NCI-H1105 (cell line): ENCODE results near the gene VBP1.
A peak's percentile ranks its signal among the peaks of the same experiment; 100 is the strongest.
"Not testable (repeated sequence)": the region's sequence is repeated elsewhere in the genome, so short reads cannot be mapped to it uniquely, and the experiment has no call there.

Experiments used
- DNase-seq: peaks from one replicate; lab custom pipeline; 2025; lab: John Stamatoyannopoulos, UW

Gene VBP1

GRCh38 chrX:155216179-155216939 lies at the start of gene VBP1:
Gene VBP1 (plus strand): TSS chrX:155216460. CDS start chrX:155216483, 23 bp downstream.
- peak; percentile 97 for DNase-seq

GRCh38 chrX:155169881-155170280 lies 46.4 kb upstream of the VBP1 start:
- no peak for DNase-seq

- DNase-seq, result no peak
Observed at GRCh38 chrX:155179346-155179997, 36.8 kb upstream of the VBP1 start.

GRCh38 chrX:155188786-155189185 lies 27.5 kb upstream of the VBP1 start:
- no peak for DNase-seq

- no peak for DNase-seq
Observed at GRCh38 chrX:155211208-155211607, 5.1 kb upstream of the VBP1 start.

GRCh38 chrX:155213731-155214130 lies 2.5 kb upstream of the VBP1 start:
- no peak for DNase-seq

- DNase-seq, result no peak
Observed at GRCh38 chrX:155215443-155216178, 649 bp upstream of the VBP1 start.

- DNase-seq, result no peak
Observed at GRCh38 chrX:155216940-155217440, 730 bp downstream of the VBP1 start.

- DNase-seq, result no peak
Observed at GRCh38 chrX:155218777-155219176, 2.5 kb downstream of the VBP1 start.

- DNase-seq, result no peak
Observed at GRCh38 chrX:155221351-155221750, 5.1 kb downstream of the VBP1 start.

GRCh38 chrX:155223746-155224145 lies 7.5 kb downstream of the VBP1 start:
- DNase-seq, result not testable (repeated sequence)

GRCh38 chrX:155225774-155226173 lies 9.5 kb downstream of the VBP1 start:
- no peak for DNase-seq

- DNase-seq, result no peak
Observed at GRCh38 chrX:155231163-155231562, 14.9 kb downstream of the VBP1 start.

GRCh38 chrX:155235891-155236290 lies 19.6 kb downstream of the VBP1 start:
- no peak for DNase-seq

- DNase-seq, result no peak
Observed at GRCh38 chrX:155237719-155238118, 21.5 kb downstream of the VBP1 start.

- DNase-seq, result no peak
Observed at GRCh38 chrX:155242300-155242699, 26.0 kb downstream of the VBP1 start.

GRCh38 chrX:155246748-155247147 lies 30.5 kb downstream of the VBP1 start:
- no peak for DNase-seq

GRCh38 chrX:155247497-155247896 lies 31.2 kb downstream of the VBP1 start:
- DNase-seq, result no peak

- no peak for DNase-seq
Observed at GRCh38 chrX:155251391-155251790, 35.1 kb downstream of the VBP1 start.

- no peak for DNase-seq
Observed at GRCh38 chrX:155259752-155260151, 43.5 kb downstream of the VBP1 start.

GRCh38 chrX:155262970-155263754 lies 46.9 kb downstream of the VBP1 start:
- no peak for DNase-seq
